PC-3 (cell line): Measurements from ENCODE around the gene GOLGA6L2. TPM values are rescaled to one million over a fixed set of nuclear protein-coding genes. Genes with fewer than 3 reads are reported as not detected.
"Not testable (repeated sequence)": the region's sequence is repeated elsewhere in the genome, so short reads cannot be mapped to it uniquely, and the experiment has no call there.

Source experiments
- ATAC-seq: fragments of 200-7000 bp; cut with Tn5 transposase; 2 replicates; pipeline ENCODE4 v1.9.1; 2020; ENCODE audit warnings: mild to moderate bottlenecking, moderate library complexity
- BruUV-seq: library from RNA; stranded (reverse); fragments of 400-500 nt; replicated peaks from 2 replicates; lab custom pipeline; 2021; lab: Mats Ljungman, UMichigan
- CTCF ChIA-PET: fragments of 300-600 bp; sonication (Branson Sonifier 250); formaldehyde crosslinking; loops from one replicate; lab custom pipeline; 2022; ENCODE audit warnings: antibody characterized with exemption; lab: Charles Lee
- POLR2A ChIA-PET: fragments of 300-600 bp; sonication (Branson Sonifier 250); formaldehyde crosslinking; loops from one replicate; lab custom pipeline; 2022; ENCODE audit warnings: antibody characterized with exemption; ENCODE audit not compliant: unreplicated experiment; lab: Charles Lee
- DNase-seq: peaks from one replicate; pipeline ENCODE4 v3.0.0-alpha.2; 2015
- H2AFZ ChIP-seq: fragments of 300-600 bp; sonication (generic); 2 replicates; pipeline ENCODE4 v1.6.0; 2016; ENCODE audit warnings: antibody characterized with exemption, low read length
- H3F3A ChIP-seq: fragments of 300-600 bp; sonication (generic); one replicate; pipeline ENCODE4 v1.6.0; 2017; ENCODE audit warnings: antibody characterized with exemption, low read length, control low read depth, mild to moderate bottlenecking; ENCODE audit not compliant: unreplicated experiment
- H3K27ac ChIP-seq: fragments of 300-600 bp; sonication (generic); 2 replicates; pipeline ENCODE4 v1.5.1; 2016; ENCODE audit warnings: mild to moderate bottlenecking, low read length
- H3K27me3 ChIP-seq: fragments of 300-600 bp; sonication (generic); 2 replicates; pipeline ENCODE4 v1.6.1; 2016; ENCODE audit warnings: low read length, mixed read lengths
- H3K36me3 ChIP-seq: fragments of 300-600 bp; sonication (generic); 2 replicates; pipeline ENCODE4 v1.6.1; 2016; ENCODE audit warnings: low read depth, mixed run types, low read length, mixed read lengths
- H3K4me1 ChIP-seq: fragments of 300-600 bp; sonication (generic); 2 replicates; pipeline ENCODE4 v1.5.1; 2016; ENCODE audit warnings: low read length; ENCODE audit not compliant: insufficient read depth
- H3K4me2 ChIP-seq: fragments of 300-600 bp; sonication (generic); 2 replicates; pipeline ENCODE4 v1.6.0; 2016; ENCODE audit warnings: low read length
- H3K4me3 ChIP-seq: fragments of 300-600 bp; sonication (generic); 2 replicates; pipeline ENCODE4 v1.5.1; 2016; ENCODE audit warnings: mild to moderate bottlenecking, low read length, mixed read lengths
- H3K79me2 ChIP-seq: fragments of 300-600 bp; sonication (generic); 2 replicates; pipeline ENCODE4 v1.6.1; 2017; ENCODE audit warnings: low read length, mixed read lengths
- H3K9ac ChIP-seq: fragments of 300-600 bp; sonication (generic); 2 replicates; pipeline ENCODE4 v1.6.0; 2016; ENCODE audit warnings: mild to moderate bottlenecking, low read length
- H3K9me2 ChIP-seq: fragments of 300-600 bp; sonication (generic); replicated peaks from 2 replicates; pipeline ENCODE4 v1.6.1; 2016; ENCODE audit warnings: mixed run types, low read length, mixed read lengths
- H3K9me3 ChIP-seq: fragments of 300-600 bp; sonication (generic); 2 replicates; pipeline ENCODE4 v1.6.1; 2016; ENCODE audit warnings: low read length, mixed read lengths
- H4K20me1 ChIP-seq: fragments of 300-600 bp; sonication (generic); 2 replicates; pipeline ENCODE4 v1.6.1; 2016; ENCODE audit warnings: low read length, mixed read lengths
- EZH2 ChIP-seq: fragments of 300-600 bp; sonication (generic); IDR thresholded peaks from one replicate; pipeline ENCODE4 v1.6.1; 2017; ENCODE audit warnings: antibody characterized with exemption, mild to moderate bottlenecking, low read length; ENCODE audit not compliant: unreplicated experiment
- EZH2phosphoT487 ChIP-seq: fragments of 300-600 bp; sonication (generic); IDR thresholded peaks from 2 replicates; pipeline ENCODE4 v1.6.1; 2018; ENCODE audit warnings: mild to moderate bottlenecking, antibody characterized with exemption, low read length, borderline replicate concordance
- intact Hi-C: fragments of 100-400 bp; cut with micrococcal nuclease; formaldehyde crosslinking; loops from 2 replicates; pipeline ENCODE4 v1.9.0; 2023
- total RNA-seq: library from RNA; depleted of rRNA; stranded (reverse); fragments of >200 nt; gene quantifications from 2 replicates; pipeline ENCODE4 v1.2.3, GENCODE V29; 2014
- TF ChIP-seq, protein P1 (sequence below): fragments of 300-600 bp; sonication (generic); conservative IDR thresholded peaks from 2 replicates; pipeline ENCODE4 v1.5.1; 2017; ENCODE audit warnings: antibody characterized with exemption, low read depth, mild to moderate bottlenecking, low read length

GOLGA6L2 gene
- total RNA-seq, 1 experiment from 2014 or later, result not detected

DNA sequence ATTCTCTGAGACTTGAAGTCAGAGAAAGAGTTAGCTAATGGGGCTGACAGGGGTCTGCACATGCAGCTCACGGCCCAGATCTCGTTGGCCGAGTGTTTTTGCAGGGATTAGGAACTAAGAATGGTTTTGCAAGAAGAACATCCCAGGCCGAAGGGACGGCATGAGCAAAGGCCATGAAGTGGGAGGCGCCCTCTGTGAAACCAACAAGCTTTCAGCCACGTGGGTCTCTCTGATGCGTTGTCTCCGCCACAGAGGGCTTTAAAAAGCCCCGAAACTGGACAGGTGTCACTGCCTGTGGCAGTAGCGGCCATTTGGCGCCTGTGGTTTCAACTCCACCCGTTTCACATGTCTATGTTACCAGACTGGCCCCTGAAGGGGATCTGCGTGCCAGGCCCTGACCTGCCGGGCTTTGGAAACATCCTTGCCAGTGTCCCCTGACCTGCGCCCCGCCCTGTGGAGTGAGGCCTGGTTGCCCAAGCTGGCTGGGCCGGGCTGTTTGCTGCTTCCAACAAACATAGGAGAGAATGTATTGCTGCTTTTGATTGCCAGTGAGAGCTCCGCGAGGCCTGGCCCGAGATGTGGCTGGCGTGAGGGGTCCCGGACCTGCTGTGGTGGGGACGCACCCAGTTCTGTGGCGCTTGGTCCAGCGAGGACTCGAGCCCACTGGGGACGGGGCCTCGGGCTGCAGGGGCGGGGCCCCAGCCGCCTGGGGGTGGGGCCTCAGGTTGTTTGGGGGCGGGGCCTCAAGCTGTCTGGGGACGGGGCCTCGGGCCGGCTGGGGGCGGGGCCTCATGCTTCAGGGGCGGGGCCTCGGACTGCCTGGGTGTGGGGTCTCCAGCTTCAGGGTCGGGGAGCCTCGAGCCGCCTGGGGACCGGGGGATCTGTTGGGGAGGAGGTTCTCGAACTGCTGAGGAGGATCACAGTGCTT is 30.4 kb downstream of the GOLGA6L2 start:
- no peak overlapping the region for H3K4me3 ChIP-seq
- H3K36me3 ChIP-seq, result no peaks in the 10 kb centered on the region
- H3K9me3 ChIP-seq, result no peaks in the 10 kb centered on the region
- no peaks in the 10 kb centered on the region for H3K4me1 ChIP-seq
- ATAC-seq, result no peak
- no peak overlapping the region for H3K4me2 ChIP-seq
- no peaks in the 10 kb centered on the region for H3K9me2 ChIP-seq
- no peak for DNase-seq
- H3F3A ChIP-seq, result no peaks in the 10 kb centered on the region
- no peak overlapping the region for H2AFZ ChIP-seq
- H3K79me2 ChIP-seq, result no peaks in the 10 kb centered on the region
- no peak overlapping the region for H3K9ac ChIP-seq
- no peaks in the 10 kb centered on the region for H3K27me3 ChIP-seq
- no peak for TF ChIP-seq EZH2phosphoT487
- no peak for TF ChIP-seq EZH2
- TF ChIP-seq, protein P1, sequence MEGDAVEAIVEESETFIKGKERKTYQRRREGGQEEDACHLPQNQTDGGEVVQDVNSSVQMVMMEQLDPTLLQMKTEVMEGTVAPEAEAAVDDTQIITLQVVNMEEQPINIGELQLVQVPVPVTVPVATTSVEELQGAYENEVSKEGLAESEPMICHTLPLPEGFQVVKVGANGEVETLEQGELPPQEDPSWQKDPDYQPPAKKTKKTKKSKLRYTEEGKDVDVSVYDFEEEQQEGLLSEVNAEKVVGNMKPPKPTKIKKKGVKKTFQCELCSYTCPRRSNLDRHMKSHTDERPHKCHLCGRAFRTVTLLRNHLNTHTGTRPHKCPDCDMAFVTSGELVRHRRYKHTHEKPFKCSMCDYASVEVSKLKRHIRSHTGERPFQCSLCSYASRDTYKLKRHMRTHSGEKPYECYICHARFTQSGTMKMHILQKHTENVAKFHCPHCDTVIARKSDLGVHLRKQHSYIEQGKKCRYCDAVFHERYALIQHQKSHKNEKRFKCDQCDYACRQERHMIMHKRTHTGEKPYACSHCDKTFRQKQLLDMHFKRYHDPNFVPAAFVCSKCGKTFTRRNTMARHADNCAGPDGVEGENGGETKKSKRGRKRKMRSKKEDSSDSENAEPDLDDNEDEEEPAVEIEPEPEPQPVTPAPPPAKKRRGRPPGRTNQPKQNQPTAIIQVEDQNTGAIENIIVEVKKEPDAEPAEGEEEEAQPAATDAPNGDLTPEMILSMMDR, result no peak
- intact Hi-C loops, result no loop called here
- no peaks in the 10 kb centered on the region for H4K20me1 ChIP-seq
- CTCF ChIA-PET, result no interaction called here
- POLR2A ChIA-PET, result no interaction called here
- no peak overlapping the region for H3K27ac ChIP-seq
- BruUV-seq, result no TSS peak

- H3K79me2 ChIP-seq, intact Hi-C loops, H3K4me3 ChIP-seq, H2AFZ ChIP-seq, BruUV-seq, H3K9ac ChIP-seq, H3F3A ChIP-seq, H3K4me1 ChIP-seq, H3K36me3 ChIP-seq, H3K27me3 ChIP-seq, H3K9me3 ChIP-seq, H4K20me1 ChIP-seq, CTCF ChIA-PET, ATAC-seq, H3K4me2 ChIP-seq, POLR2A ChIA-PET, DNase-seq, H3K27ac ChIP-seq, H3K9me2 ChIP-seq: not testable (repeated sequence)
Measured at GRCh38 chr15:23415866-23416265, 31.2 kb downstream of the GOLGA6L2 start.

GRCh38 chr15:23415321-23415865 is 31.6 kb downstream of the GOLGA6L2 start:
- Histone ChIP-seq H3K27me3 (no peaks in the 10 kb centered on the region), H4K20me1 (no peaks in the 10 kb centered on the region), H3K9me2 (no peaks in the 10 kb centered on the region), H3K4me3 (no peak overlapping the region), H3K9ac (no peak overlapping the region), H3K79me2 (no peaks in the 10 kb centered on the region), H3K9me3 (no peaks in the 10 kb centered on the region), H3F3A (no peaks in the 10 kb centered on the region), H3K36me3 (no peaks in the 10 kb centered on the region), H2AFZ (no peak overlapping the region), H3K4me1 (no peaks in the 10 kb centered on the region), H3K27ac (no peak overlapping the region), H3K4me2 (no peak overlapping the region)
- ATAC-seq, result no peak
- BruUV-seq, result no TSS peak
- DNase-seq, result no peak
- ChIA-PET POLR2A (no interaction called here), CTCF (no interaction called here)
- TF ChIP-seq, protein P1, result no peak
- intact Hi-C loops, result no loop called here

- H3K9me3 ChIP-seq, H2AFZ ChIP-seq, H3K36me3 ChIP-seq, H3K27ac ChIP-seq, H4K20me1 ChIP-seq, POLR2A ChIA-PET, H3F3A ChIP-seq, H3K4me2 ChIP-seq, intact Hi-C loops, CTCF ChIA-PET, DNase-seq, ATAC-seq, H3K4me3 ChIP-seq, H3K4me1 ChIP-seq, H3K27me3 ChIP-seq, H3K79me2 ChIP-seq, BruUV-seq, H3K9me2 ChIP-seq, H3K9ac ChIP-seq: not testable (repeated sequence)
Measured at GRCh38 chr15:23412881-23413600, 34.0 kb downstream of the GOLGA6L2 start.
